ENCODE data around the gene UQCRC2.

- TF ChIP-seq CTCF (IDR thresholded peaks at IDR 0.05) (no peak), POLR2AphosphoS5 (IDR thresholded peaks at IDR 0.05) (no peak)
Measured at GRCh38 chr16:22003195-22003594, 50.0 kb downstream of the UQCRC2 start.
